H9 (cell line): Measurements from ENCODE around the gene CERK. TPM values are rescaled to one million over a fixed set of nuclear protein-coding genes. Genes with fewer than 3 reads are reported as not detected.

ENCODE experiments used
- DNase-seq: peaks from one replicate; pipeline ENCODE4 v3.0.0-alpha.2; 2017
- H2AFZ ChIP-seq: one replicate; pipeline ENCODE4 v1.6.1; 2013; ENCODE audit warnings: mild to moderate bottlenecking, low read length, control low read depth, moderate library complexity
- H2AK5ac ChIP-seq: 2 replicates; pipeline ENCODE4 v1.6.1; 2013; ENCODE audit warnings: low read length, control low read depth, mixed read lengths; ENCODE audit not compliant: insufficient read length
- H2BK120ac ChIP-seq: one replicate; pipeline ENCODE4 v1.6.1; 2013; ENCODE audit warnings: low read depth, mild to moderate bottlenecking, low read length, control low read depth, inconsistent platforms; ENCODE audit not compliant: poor library complexity, severe bottlenecking
- H2BK12ac ChIP-seq: 2 replicates; pipeline ENCODE4 v1.6.1; 2013; ENCODE audit warnings: low read length, control low read depth, mixed read lengths, low read depth; ENCODE audit not compliant: insufficient read length
- H2BK15ac ChIP-seq: 2 replicates; pipeline ENCODE4 v1.6.1; 2013; ENCODE audit warnings: low read depth, low read length, control low read depth
- H2BK20ac ChIP-seq: one replicate; pipeline ENCODE4 v1.6.1; 2013; ENCODE audit warnings: low read depth, mild to moderate bottlenecking, low read length, control low read depth, inconsistent platforms; ENCODE audit not compliant: poor library complexity, severe bottlenecking
- H2BK5ac ChIP-seq: 2 replicates; pipeline ENCODE4 v1.6.1; 2013; ENCODE audit warnings: low read length, control low read depth, mixed read lengths; ENCODE audit not compliant: insufficient read length
- H3K14ac ChIP-seq: 2 replicates; pipeline ENCODE4 v1.6.1; 2013; ENCODE audit warnings: low read length, control low read depth; ENCODE audit not compliant: insufficient read depth
- H3K18ac ChIP-seq: 2 replicates; pipeline ENCODE4 v1.6.1; 2013; ENCODE audit warnings: low read depth, mild to moderate bottlenecking, mixed read lengths, low read length, control low read depth; ENCODE audit not compliant: insufficient read length
- H3K23ac ChIP-seq: 2 replicates; pipeline ENCODE4 v1.6.1; 2013; ENCODE audit warnings: low read length, control low read depth, mixed read lengths, low read depth; ENCODE audit not compliant: insufficient read length
- H3K23me2 ChIP-seq: 2 replicates; pipeline ENCODE4 v1.6.1; 2013; ENCODE audit warnings: low read depth, mild to moderate bottlenecking, mixed read lengths, low read length, control low read depth; ENCODE audit not compliant: insufficient read length, poor library complexity, severe bottlenecking
- H3K27ac ChIP-seq: 2 replicates; pipeline ENCODE4 v1.5.1; 2013; ENCODE audit warnings: low read length, control low read depth, mixed read lengths, low read depth; ENCODE audit not compliant: insufficient read length
- H3K27me3 ChIP-seq: 2 replicates; pipeline ENCODE4 v1.6.1; 2013; ENCODE audit warnings: low read length, control low read depth, inconsistent platforms; ENCODE audit not compliant: insufficient read depth
- H3K4ac ChIP-seq: 2 replicates; pipeline ENCODE4 v1.6.1; 2013; ENCODE audit warnings: low read depth, mild to moderate bottlenecking, control low read depth, inconsistent platforms, low read length, moderate library complexity
- H3K4me1 ChIP-seq: 2 replicates; pipeline ENCODE4 v1.6.1; 2013; ENCODE audit warnings: low read length, control low read depth, inconsistent platforms; ENCODE audit not compliant: insufficient read depth
- H3K4me2 ChIP-seq: 2 replicates; pipeline ENCODE4 v1.6.1; 2013; ENCODE audit warnings: low read length, control low read depth, mixed read lengths; ENCODE audit not compliant: insufficient read length, insufficient read depth
- H3K56ac ChIP-seq: 2 replicates; pipeline ENCODE4 v1.6.1; 2013; ENCODE audit warnings: low read depth, mild to moderate bottlenecking, mixed read lengths, low read length, control low read depth; ENCODE audit not compliant: insufficient read length
- H3K79me1 ChIP-seq: 2 replicates; pipeline ENCODE4 v1.6.1; 2013; ENCODE audit warnings: low read depth, mild to moderate bottlenecking, moderate library complexity, low read length, control low read depth, inconsistent platforms; ENCODE audit not compliant: insufficient read depth, poor library complexity, severe bottlenecking
- H3K79me2 ChIP-seq: 2 replicates; pipeline ENCODE4 v1.6.1; 2013; ENCODE audit warnings: low read length, control low read depth, inconsistent platforms; ENCODE audit not compliant: insufficient read depth
- H3K9ac ChIP-seq: 2 replicates; pipeline ENCODE4 v1.6.1; 2013; ENCODE audit warnings: low read length, control low read depth, mixed read lengths; ENCODE audit not compliant: insufficient read length; ENCODE audit errors: extremely low read depth
- H3K9me3 ChIP-seq: one replicate; pipeline ENCODE4 v1.6.1; 2013; ENCODE audit warnings: low read depth, low read length, inconsistent platforms; ENCODE audit not compliant: control insufficient read depth
- H3T11ph ChIP-seq: one replicate; pipeline ENCODE4 v1.6.1; 2013; ENCODE audit warnings: mild to moderate bottlenecking, low read length, control low read depth, inconsistent platforms
- H4K20me1 ChIP-seq: one replicate; pipeline ENCODE4 v1.6.1; 2013; ENCODE audit not compliant: control insufficient read depth, insufficient read length, insufficient read depth
- H4K5ac ChIP-seq: 2 replicates; pipeline ENCODE4 v1.6.1; 2013; ENCODE audit warnings: low read depth, mild to moderate bottlenecking, mixed read lengths, low read length, control low read depth; ENCODE audit not compliant: insufficient read length
- H4K8ac ChIP-seq: replicated peaks from 2 replicates; pipeline ENCODE4 v1.6.1; 2013; ENCODE audit warnings: low read length, control low read depth, mixed read lengths, low read depth; ENCODE audit not compliant: insufficient read length
- H4K91ac ChIP-seq: 2 replicates; pipeline ENCODE4 v1.6.1; 2013; ENCODE audit warnings: low read depth, mild to moderate bottlenecking, moderate library complexity, mixed read lengths, low read length, control low read depth; ENCODE audit not compliant: insufficient read length
- H3K27ac Mint-ChIP-seq, 3 experiments: 2 replicates in 2 of 3; 3 replicates in 1 of 3; pipeline ENCODE4 v1.8.0; 2020 to 2021; ENCODE audit warnings: mixed read lengths in 3 of 3, mild to moderate bottlenecking in 1 of 3, moderate library complexity in 1 of 3
- H3K27me3 Mint-ChIP-seq: 2 replicates; pipeline ENCODE4 v1.8.0; 2021; ENCODE audit warnings: low read depth, mild to moderate bottlenecking, moderate library complexity, mixed read lengths
- H3K36me3 Mint-ChIP-seq, 3 experiments: 2 replicates in 2 of 3; 3 replicates in 1 of 3; pipeline ENCODE4 v1.8.0; 2020 to 2021; ENCODE audit warnings: low read depth in 3 of 3, mixed read lengths in 3 of 3; ENCODE audit not compliant: insufficient read depth in 1 of 3
- H3K4me1 Mint-ChIP-seq, 2 experiments: 2 replicates each; pipeline ENCODE4 v1.8.0; 2020; ENCODE audit warnings: mixed read lengths in 2 of 2
- H3K4me3 Mint-ChIP-seq, 2 experiments: 2 replicates in 1 of 2; 3 replicates in 1 of 2; pipeline ENCODE4 v1.8.0; 2020 to 2021; ENCODE audit warnings: mild to moderate bottlenecking in 2 of 2, mixed read lengths in 2 of 2, moderate library complexity in 1 of 2
- H3K9me3 Mint-ChIP-seq, 2 experiments: 2 replicates in 1 of 2; 3 replicates in 1 of 2; pipeline ENCODE4 v1.8.0; 2020; ENCODE audit warnings: mild to moderate bottlenecking in 2 of 2, mixed read lengths in 2 of 2, moderate library complexity in 1 of 2
- WGBS: extraction: QIAGEN DNeasy Blood & Tissue Kit; methylation state at CpG from one replicate; pipeline ENCODE4 v1.1.7; 2013; ENCODE audit warnings: missing lambda C conversion rate, low lambda C conversion rate, mixed read lengths; ENCODE audit not compliant: insufficient read length; ENCODE audit errors: extremely low coverage; 5-methylcytosine and 5-hydroxymethylcytosine counted together
- total RNA-seq: library from RNA; stranded (reverse); gene quantifications from 2 replicates; pipeline ENCODE4 v1.2.1, GENCODE V29; 2021
- TF ChIP-seq, protein P1 (sequence below): fragments of 200-600 bp; sonication (generic); conservative IDR thresholded peaks from 3 replicates; pipeline ENCODE4 v1.8.0; 2021; ENCODE audit warnings: antibody characterized with exemption, mild to moderate bottlenecking

CERK gene
- total RNA-seq, 1 experiment from 2014 or later, result 47.1 TPM

DNA sequence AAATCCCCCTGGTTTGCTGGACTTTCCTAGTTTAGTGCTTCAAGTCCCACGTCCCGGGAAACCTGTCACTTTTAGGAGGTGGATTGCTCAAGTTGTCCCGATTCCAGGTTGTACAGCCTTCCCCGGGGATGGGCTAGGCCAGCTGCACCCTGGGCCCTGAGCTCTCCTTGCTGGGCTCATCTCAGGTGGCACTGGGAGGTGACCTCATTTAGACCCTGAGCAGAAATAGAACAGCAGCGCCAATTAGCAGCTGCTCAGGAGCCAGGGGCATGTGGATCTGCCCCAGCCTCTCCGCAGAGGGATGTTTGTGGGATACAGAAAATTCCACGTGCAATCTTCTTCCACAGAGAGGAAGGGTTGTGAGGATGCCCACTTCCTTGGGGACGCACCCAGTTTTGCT is 9.6 kb upstream of the CERK start:
- no peaks in the 10 kb centered on the region for H3K27me3 ChIP-seq
- H3K4ac ChIP-seq, result no peak overlapping the region
- H3K23ac ChIP-seq, result no peak overlapping the region
- H2AFZ ChIP-seq, result no peak overlapping the region
- no peaks in the 10 kb centered on the region for H3K36me3 Mint-ChIP-seq
- H4K8ac ChIP-seq, result no peak overlapping the region
- TF ChIP-seq, protein P1, sequence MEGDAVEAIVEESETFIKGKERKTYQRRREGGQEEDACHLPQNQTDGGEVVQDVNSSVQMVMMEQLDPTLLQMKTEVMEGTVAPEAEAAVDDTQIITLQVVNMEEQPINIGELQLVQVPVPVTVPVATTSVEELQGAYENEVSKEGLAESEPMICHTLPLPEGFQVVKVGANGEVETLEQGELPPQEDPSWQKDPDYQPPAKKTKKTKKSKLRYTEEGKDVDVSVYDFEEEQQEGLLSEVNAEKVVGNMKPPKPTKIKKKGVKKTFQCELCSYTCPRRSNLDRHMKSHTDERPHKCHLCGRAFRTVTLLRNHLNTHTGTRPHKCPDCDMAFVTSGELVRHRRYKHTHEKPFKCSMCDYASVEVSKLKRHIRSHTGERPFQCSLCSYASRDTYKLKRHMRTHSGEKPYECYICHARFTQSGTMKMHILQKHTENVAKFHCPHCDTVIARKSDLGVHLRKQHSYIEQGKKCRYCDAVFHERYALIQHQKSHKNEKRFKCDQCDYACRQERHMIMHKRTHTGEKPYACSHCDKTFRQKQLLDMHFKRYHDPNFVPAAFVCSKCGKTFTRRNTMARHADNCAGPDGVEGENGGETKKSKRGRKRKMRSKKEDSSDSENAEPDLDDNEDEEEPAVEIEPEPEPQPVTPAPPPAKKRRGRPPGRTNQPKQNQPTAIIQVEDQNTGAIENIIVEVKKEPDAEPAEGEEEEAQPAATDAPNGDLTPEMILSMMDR, result no peak
- no peak overlapping the region for H3K27ac ChIP-seq
- no peak overlapping the region for H2BK5ac ChIP-seq
- H3K9ac ChIP-seq, result no peak overlapping the region
- H3K4me1 ChIP-seq, result no peaks in the 10 kb centered on the region
- H4K91ac ChIP-seq, result no peak overlapping the region
- H2BK15ac ChIP-seq, result no peak overlapping the region
- no peaks in the 10 kb centered on the region for H4K20me1 ChIP-seq
- no peak overlapping the region; the same call in 1 of the 2 replicates for H3K14ac ChIP-seq
- no peaks in the 10 kb centered on the region for H3K4me1 Mint-ChIP-seq
- H3K27ac Mint-ChIP-seq, result peak overlapping the region in 1 of 3 experiments; percentile 55; a peak in 1 of 7 replicates
- H3K4me3 Mint-ChIP-seq, result no peak overlapping the region
- no peak overlapping the region for H2AK5ac ChIP-seq
- no peaks in the 10 kb centered on the region for H3K79me2 ChIP-seq
- no peaks in the 10 kb centered on the region for H3K23me2 ChIP-seq
- no peak overlapping the region for H3K4me2 ChIP-seq
- H4K5ac ChIP-seq, result no peak overlapping the region
- no peak overlapping the region for H3K56ac ChIP-seq
- H2BK20ac ChIP-seq, result no peak overlapping the region
- H3K9me3 ChIP-seq, result no peaks in the 10 kb centered on the region
- H3K9me3 Mint-ChIP-seq, result peaks cover 3 to 7% of the 10 kb centered on the region in 2 experiments; a peak in 3 of 5 replicates
- no peaks in the 10 kb centered on the region for H3K79me1 ChIP-seq
- no peak overlapping the region for H2BK120ac ChIP-seq
- H3K18ac ChIP-seq, result no peak overlapping the region
- peaks cover 40% of the 10 kb centered on the region for H3K27me3 Mint-ChIP-seq
- DNase-seq, result no peak
- no peak overlapping the region for H3T11ph ChIP-seq
- no CpG with 5 or more reads among the region's 8 CpGs for WGBS
- H2BK12ac ChIP-seq, result no peak overlapping the region
